Stomach (tissue), 9 donors: ENCODE measurements around the gene MASP1. TPM values are rescaled to one million over a fixed set of nuclear protein-coding genes. Genes with fewer than 3 reads are reported as not detected.
A peak's percentile ranks its signal among the peaks of the same experiment; 100 is the strongest.

Source experiments
- DNase-seq, 2 donors: peaks; one replicate each; pipeline versions ENCODE4 v3.0.0 to v3.0.0-alpha.2; 2013 to 2019
- H3K27ac ChIP-seq, 5 donors: fragments of 200-600 bp in 4 of 5; sonication (generic) in 4 of 5; one replicate each; pipeline ENCODE4 v1.5.1; 2013 to 2019; ENCODE audit warnings: mild to moderate bottlenecking in 1 of 5, moderate library complexity in 1 of 5
- H3K27me3 ChIP-seq, 3 donors: fragments of 200-600 bp; sonication (generic); one replicate each; pipeline ENCODE4 v1.5.1; 2017 to 2019; ENCODE audit warnings: mixed run types in 1 of 3
- H3K36me3 ChIP-seq, 4 donors: fragments of 200-600 bp; sonication (generic); 1 replicate in 3 of 4; 2 replicates in 1 of 4; pipeline ENCODE4 v1.5.1; 2016 to 2019
- H3K4me1 ChIP-seq, 4 donors: fragments of 200-600 bp; sonication (generic); one replicate each; pipeline ENCODE4 v1.5.1; 2016 to 2019
- H3K4me3 ChIP-seq, 4 donors: fragments of 200-600 bp; sonication (generic) in 3 of 4; one replicate each; pipeline ENCODE4 v1.5.1; 2016 to 2019; ENCODE audit warnings: mild to moderate bottlenecking in 1 of 4
- H3K9me3 ChIP-seq, 4 donors: fragments of 200-600 bp; sonication (generic); one replicate each; pipeline ENCODE4 v1.5.1; 2016 to 2019
- EP300 ChIP-seq: sonication (generic); formaldehyde crosslinking; IDR thresholded peaks from one replicate; pipeline ENCODE4 v1.6.1; 2017; ENCODE audit warnings: antibody characterized with exemption
- POLR2A ChIP-seq, 4 donors: fragments of 450-650 bp; IDR thresholded peaks; one replicate each; pipeline ENCODE4 v1.6.1; 2016; ENCODE audit warnings: antibody characterized with exemption in 4 of 4, control low read depth in 2 of 4, mild to moderate bottlenecking in 1 of 4, moderate library complexity in 1 of 4
- POLR2AphosphoS5 ChIP-seq, 3 donors: sonication (generic); formaldehyde crosslinking; IDR thresholded peaks; one replicate each; pipeline ENCODE4 v1.6.1; 2016; ENCODE audit warnings: antibody characterized with exemption in 3 of 3
- WGBS, 5 donors: extraction: QIAGEN DNeasy Blood & Tissue Kit in 3 of 5; methylation state at CpG; one replicate each; pipeline versions ENCODE4 v1.1.5 to v1.1.7; 2013 to 2018; 5-methylcytosine and 5-hydroxymethylcytosine counted together
- intact Hi-C: fragments of 100-400 bp; cut with DNase I; formaldehyde crosslinking; loops from one replicate; pipeline ENCODE4 v1.15.1; 2023; ENCODE audit warnings: low total_unique reads
- polyA plus RNA-seq, 3 donors: library from polyadenylated mRNA; stranded (reverse); fragments of 200-250 nt; gene quantifications; one replicate each; pipeline ENCODE4 v1.2.3, GENCODE V29; 2013
- total RNA-seq, 5 donors: library from RNA; depleted of rRNA; stranded (reverse); fragments of >200 nt; gene quantifications; one replicate each; pipeline versions ENCODE4 v1.1.0 to v1.2.3, GENCODE V29; 2014 to 2016
- TF ChIP-seq, protein P1 (sequence below), 7 experiments: fragments of 450-650 bp in 4 of 7; fragments of 200-600 bp in 3 of 7; sonication (generic) in 3 of 7; IDR thresholded peaks; one replicate each; pipeline ENCODE4 v1.5.1; 2016 to 2019; ENCODE audit warnings: antibody characterized with exemption in 7 of 7, control low read depth in 2 of 7, mild to moderate bottlenecking in 1 of 7
- donor health status: healthy with polysubstance abuse.
- donor health status: Bipolar disorder and iron deficiency.
- donor health status: healthy.

MASP1 gene
- total and polyA plus RNA-seq, 8 donors: 0.15 to 2.9 (median 0.70) TPM; not detected in 2

DNA sequence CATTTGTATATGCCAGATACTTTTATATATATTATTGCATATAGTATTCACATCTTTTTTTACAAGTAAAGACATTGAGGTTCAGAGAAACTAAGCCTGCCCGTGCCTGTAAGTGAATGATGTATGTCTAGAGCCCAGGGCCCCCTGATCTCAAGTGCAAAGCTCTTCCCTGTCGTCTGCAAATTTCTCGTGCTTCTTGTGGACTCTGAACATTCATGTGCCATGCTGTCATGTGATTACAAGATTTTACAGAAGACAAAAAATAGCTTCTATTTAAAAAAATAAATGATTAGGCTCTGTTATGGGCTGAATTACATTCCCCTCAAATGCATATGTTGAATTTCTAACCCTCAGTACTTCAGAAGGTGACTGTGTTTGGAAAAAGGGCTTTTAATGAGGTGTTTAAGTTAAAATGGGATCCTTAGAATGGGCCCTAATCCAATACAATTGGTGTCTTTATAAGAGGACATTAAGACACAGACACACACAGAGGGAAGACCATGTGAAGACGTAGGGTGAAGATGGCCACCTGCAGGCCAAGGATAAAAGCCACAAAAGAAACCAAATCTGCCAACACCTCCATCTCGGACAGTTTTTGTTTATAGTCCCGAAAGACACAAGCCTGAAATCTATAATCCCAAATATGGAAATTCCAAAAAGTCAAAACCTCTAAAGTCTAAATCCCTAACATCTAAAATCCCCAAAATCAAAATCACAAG is 3.9 kb upstream of the MASP1 start:
- H3K4me3 ChIP-seq: no peak overlapping the region
- no peaks in the 10 kb centered on the region for H3K9me3 ChIP-seq
- no peaks in the 10 kb centered on the region for H3K36me3 ChIP-seq
- H3K27ac ChIP-seq: no peak overlapping the region
- no peak for TF ChIP-seq EP300
- TF ChIP-seq POLR2A (IDR thresholded peaks at IDR 0.05): no peak
- TF ChIP-seq, protein P1, sequence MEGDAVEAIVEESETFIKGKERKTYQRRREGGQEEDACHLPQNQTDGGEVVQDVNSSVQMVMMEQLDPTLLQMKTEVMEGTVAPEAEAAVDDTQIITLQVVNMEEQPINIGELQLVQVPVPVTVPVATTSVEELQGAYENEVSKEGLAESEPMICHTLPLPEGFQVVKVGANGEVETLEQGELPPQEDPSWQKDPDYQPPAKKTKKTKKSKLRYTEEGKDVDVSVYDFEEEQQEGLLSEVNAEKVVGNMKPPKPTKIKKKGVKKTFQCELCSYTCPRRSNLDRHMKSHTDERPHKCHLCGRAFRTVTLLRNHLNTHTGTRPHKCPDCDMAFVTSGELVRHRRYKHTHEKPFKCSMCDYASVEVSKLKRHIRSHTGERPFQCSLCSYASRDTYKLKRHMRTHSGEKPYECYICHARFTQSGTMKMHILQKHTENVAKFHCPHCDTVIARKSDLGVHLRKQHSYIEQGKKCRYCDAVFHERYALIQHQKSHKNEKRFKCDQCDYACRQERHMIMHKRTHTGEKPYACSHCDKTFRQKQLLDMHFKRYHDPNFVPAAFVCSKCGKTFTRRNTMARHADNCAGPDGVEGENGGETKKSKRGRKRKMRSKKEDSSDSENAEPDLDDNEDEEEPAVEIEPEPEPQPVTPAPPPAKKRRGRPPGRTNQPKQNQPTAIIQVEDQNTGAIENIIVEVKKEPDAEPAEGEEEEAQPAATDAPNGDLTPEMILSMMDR (IDR thresholded peaks at IDR 0.05): no peak
- no peak for TF ChIP-seq POLR2AphosphoS5 (IDR thresholded peaks at IDR 0.05)
- peaks cover 8 to 33% (median 14%) of the 10 kb centered on the region in 4 donors for H3K4me1 ChIP-seq
- 64 to 80% (median 71%) methylated on average over 6 of the region's 6 CpGs for WGBS, 5 donors
- DNase-seq: no peak
- no peaks in the 10 kb centered on the region for H3K27me3 ChIP-seq
- intact Hi-C loops: no loop called here

DNA sequence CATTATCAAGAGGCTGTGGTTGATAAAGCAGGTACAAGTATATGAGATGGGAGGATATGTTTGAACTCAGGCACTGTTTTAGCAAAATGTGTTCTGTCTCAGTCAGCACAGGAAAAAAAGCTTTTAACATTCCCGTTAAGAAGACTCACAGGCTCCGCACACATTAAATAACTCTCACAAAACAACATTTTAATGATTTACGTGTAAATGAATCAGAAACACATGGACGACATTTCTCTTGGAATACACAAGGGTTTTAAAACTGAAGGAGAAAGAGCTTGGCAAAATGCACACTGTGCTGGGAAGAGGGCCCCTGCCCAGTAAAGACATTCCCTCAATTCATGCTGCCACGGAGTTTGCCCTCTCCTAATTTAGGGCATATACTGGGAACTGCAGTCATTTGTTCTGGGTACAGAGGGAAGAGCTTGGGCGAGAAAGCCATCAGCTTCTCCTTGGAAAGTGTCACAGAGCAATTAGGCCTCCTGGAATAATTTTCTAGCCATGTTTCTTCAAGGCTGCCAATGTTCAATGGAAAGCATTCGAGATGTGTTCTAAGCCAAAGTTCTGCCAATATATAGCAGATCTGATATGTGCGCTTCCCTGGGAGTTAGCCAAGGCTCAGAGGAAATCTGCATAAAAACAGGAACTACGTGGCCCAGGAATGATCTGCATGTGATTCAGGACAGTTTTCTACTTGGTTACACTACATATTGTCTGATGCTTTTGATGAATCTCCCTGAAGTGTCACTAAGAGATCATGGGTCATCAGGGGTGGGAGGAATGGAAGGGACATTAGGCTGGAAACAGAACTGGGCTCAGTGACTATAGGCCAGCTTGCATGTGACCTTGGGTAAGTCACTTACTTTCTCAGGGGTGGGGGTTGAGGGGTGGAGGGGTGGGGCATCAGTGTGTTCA is 2.2 kb upstream of the MASP1 start:
- Histone ChIP-seq H3K36me3 (no peaks in the 10 kb centered on the region), H3K4me1 (peaks cover 8 to 47% (median 15%) of the 10 kb centered on the region in 4 donors), H3K9me3 (no peaks in the 10 kb centered on the region), H3K27me3 (no peaks in the 10 kb centered on the region), H3K4me3 (no peak overlapping the region), H3K27ac (peak overlapping the region in 2 of 5 donors; percentile 2 to 24)
- no peak for DNase-seq
- intact Hi-C loops: no loop called here
- TF ChIP-seq POLR2AphosphoS5 (IDR thresholded peaks at IDR 0.05) (no peak), POLR2A (IDR thresholded peaks at IDR 0.05) (no peak), EP300 (no peak)
- TF ChIP-seq, protein P1 (IDR thresholded peaks at IDR 0.05): no peak
- WGBS, 5 donors: 64 to 81% (median 77%) methylated on average over 9 of the region's 9 CpGs

DNA sequence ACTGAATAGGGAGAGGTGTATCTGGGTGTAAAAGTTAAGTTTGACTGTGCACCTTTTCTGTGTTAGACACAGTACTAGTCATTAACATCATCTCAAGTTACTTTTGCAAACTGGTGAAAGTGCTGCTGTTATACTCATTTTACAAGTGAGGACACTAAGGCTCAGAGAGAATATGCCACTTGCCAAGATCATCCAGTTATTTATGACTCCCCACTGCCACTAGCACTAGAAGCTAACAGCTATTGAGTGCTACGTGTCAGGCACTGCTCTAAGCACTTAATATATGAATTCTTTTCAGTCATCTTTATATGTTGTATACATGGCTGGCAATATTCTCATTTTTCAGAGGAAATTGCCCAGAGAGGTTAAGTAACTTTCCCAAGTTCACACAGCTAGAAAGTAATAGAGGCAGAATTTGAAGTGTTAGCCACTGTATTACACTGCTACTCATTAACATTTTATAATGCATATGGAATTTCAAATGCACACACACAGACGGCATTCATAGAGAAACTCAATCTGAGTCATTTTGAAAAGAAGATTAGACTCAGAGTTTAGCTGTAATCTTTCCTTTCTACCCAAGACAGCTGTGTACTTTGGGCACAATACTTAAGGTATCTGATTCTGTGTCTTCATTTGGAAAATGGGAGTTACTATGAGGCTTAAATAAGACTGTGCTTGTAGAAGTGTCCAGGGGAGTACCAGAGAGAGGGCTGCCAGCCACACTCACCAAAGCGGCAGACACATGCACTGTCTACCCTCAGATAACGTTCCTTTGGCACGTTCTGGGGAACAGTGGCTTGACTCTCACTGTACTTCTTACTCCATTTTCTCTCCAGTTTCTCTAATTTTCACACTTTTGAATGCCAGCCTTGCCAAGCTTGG is 1.3 kb upstream of the MASP1 start:
- WGBS, 5 donors: 58 to 78% (median 73%) methylated on average over 5 of the region's 5 CpGs
- DNase-seq: no peak
- TF ChIP-seq POLR2AphosphoS5 (IDR thresholded peaks at IDR 0.05) (no peak), POLR2A (IDR thresholded peaks at IDR 0.05) (no peak), EP300 (no peak)
- TF ChIP-seq, protein P1 (IDR thresholded peaks at IDR 0.05): no peak
- H3K36me3 ChIP-seq: no peaks in the 10 kb centered on the region
- peaks cover 8 to 47% (median 22%) of the 10 kb centered on the region in 4 donors for H3K4me1 ChIP-seq
- H3K9me3 ChIP-seq: no peaks in the 10 kb centered on the region
- peak overlapping the region in 2 of 5 donors; percentile 2 to 24 for H3K27ac ChIP-seq
- H3K27me3 ChIP-seq: no peaks in the 10 kb centered on the region
- no peak overlapping the region for H3K4me3 ChIP-seq
- intact Hi-C loops: no loop called here

DNA sequence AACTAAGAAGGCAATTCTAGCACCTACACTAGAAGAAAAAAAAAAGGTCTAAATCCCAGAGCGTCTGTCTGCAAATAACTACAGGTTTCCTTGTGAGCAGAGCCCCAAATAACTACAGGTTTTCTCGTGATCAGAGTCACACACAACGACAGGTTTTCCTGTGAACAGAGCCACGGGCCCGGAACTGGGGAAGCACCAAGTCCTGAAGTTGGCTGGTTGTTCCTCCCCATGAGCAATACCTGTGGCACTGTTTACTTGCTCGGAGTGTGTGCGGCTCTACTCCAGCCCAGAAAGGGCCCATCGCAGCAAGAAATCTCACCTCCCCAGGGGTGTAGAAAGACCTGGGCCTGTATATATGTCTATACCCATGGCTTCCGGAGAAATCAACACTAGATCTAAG is 644 bp upstream of the MASP1 start:
- peak overlapping the region in 2 of 5 donors; percentile 12 to 53 for H3K27ac ChIP-seq
- WGBS, 5 donors: 36 to 61% (median 56%) methylated on average over 9 of the region's 9 CpGs

More for the DNA sequence above, 644 bp upstream of the MASP1 start:
- TF ChIP-seq POLR2AphosphoS5 (IDR thresholded peaks at IDR 0.05): no peak
- TF ChIP-seq POLR2A (IDR thresholded peaks at IDR 0.05): no peak
- TF ChIP-seq, protein P1 (IDR thresholded peaks at IDR 0.05): no peak
- no peak for TF ChIP-seq EP300
- intact Hi-C loops: no loop called here
- Histone ChIP-seq H3K9me3 (no peaks in the 10 kb centered on the region), H3K36me3 (no peaks in the 10 kb centered on the region), H3K4me1 (peaks cover 8 to 49% (median 25%) of the 10 kb centered on the region in 4 donors), H3K27me3 (no peaks in the 10 kb centered on the region), H3K4me3 (no peak overlapping the region)
- DNase-seq: peak in 1 of 2 donors; percentile 36
